A673 (cell line): ENCODE results near the gene SNRNP70. TPM values are rescaled to one million over a fixed set of nuclear protein-coding genes. Genes with fewer than 3 reads are reported as not detected.

Experiments used
- BruUV-seq: library from RNA; stranded (reverse); fragments of 400-500 nt; replicated peaks from 2 replicates; lab custom pipeline; 2021; lab: Mats Ljungman, UMichigan
- CTCF ChIA-PET: fragments of 300-600 bp; sonication (Branson Sonifier 250); formaldehyde crosslinking; loops from one replicate; lab custom pipeline; 2022; ENCODE audit warnings: antibody characterized with exemption; lab: Charles Lee
- POLR2A ChIA-PET: fragments of 300-600 bp; sonication (Branson Sonifier 250); formaldehyde crosslinking; loops from one replicate; lab custom pipeline; 2022; ENCODE audit warnings: antibody characterized with exemption; ENCODE audit not compliant: low non-redundant PET; lab: Charles Lee
- DNase-seq: peaks from one replicate; pipeline ENCODE4 v3.0.0-alpha.2; 2015; ENCODE audit warnings: low spot score
- H3K27ac ChIP-seq: fragments of 200-600 bp; sonication (generic); 2 replicates; pipeline ENCODE4 v1.5.1; 2016; ENCODE audit warnings: mixed run types, low read depth, mild to moderate bottlenecking, mixed read lengths, antibody characterized with exemption, low read length; ENCODE audit not compliant: poor library complexity, severe bottlenecking
- H3K27me3 ChIP-seq: fragments of 200-600 bp; sonication (generic); replicated peaks from 2 replicates; pipeline ENCODE4 v1.6.1; 2017; ENCODE audit warnings: mixed run types, low read depth, mild to moderate bottlenecking, mixed read lengths, antibody characterized with exemption, low read length; ENCODE audit not compliant: insufficient read depth, poor library complexity
- H3K36me3 ChIP-seq: fragments of 200-600 bp; sonication (generic); 2 replicates; pipeline ENCODE4 v1.6.1; 2016; ENCODE audit warnings: mixed run types, mild to moderate bottlenecking, mixed read lengths, antibody characterized with exemption, low read length; ENCODE audit not compliant: insufficient read depth, poor library complexity, severe bottlenecking
- H3K4me1 ChIP-seq: fragments of 200-600 bp; sonication (generic); 2 replicates; pipeline ENCODE4 v1.6.1; 2017; ENCODE audit warnings: mixed run types, mild to moderate bottlenecking, mixed read lengths, antibody characterized with exemption, low read length; ENCODE audit not compliant: insufficient read depth, poor library complexity, severe bottlenecking
- H3K4me3 ChIP-seq: fragments of 200-600 bp; sonication (generic); 2 replicates; pipeline ENCODE4 v1.5.1; 2016; ENCODE audit warnings: low read depth, mixed run types, mild to moderate bottlenecking, mixed read lengths, low read length; ENCODE audit not compliant: poor library complexity, severe bottlenecking
- H3K9me3 ChIP-seq: fragments of 200-600 bp; sonication (generic); 2 replicates; pipeline ENCODE4 v1.6.1; 2016; ENCODE audit warnings: mixed run types, low read depth, mild to moderate bottlenecking, mixed read lengths, antibody characterized with exemption, low read length; ENCODE audit not compliant: poor library complexity, severe bottlenecking
- CTCF ChIP-seq: fragments of 300-800, 200-600 bp; sonication (generic); conservative IDR thresholded peaks from 2 replicates; pipeline ENCODE4 v1.5.1; 2017; ENCODE audit warnings: low read depth, mild to moderate bottlenecking, antibody characterized with exemption, low read length, moderate library complexity, mixed read lengths
- EZH2 ChIP-seq: fragments of 200-600 bp; sonication (generic); IDR thresholded peaks from 2 replicates; pipeline ENCODE4 v1.6.1; 2017; ENCODE audit warnings: borderline replicate concordance, low read depth, mild to moderate bottlenecking, mixed read lengths, antibody characterized with exemption, low read length; ENCODE audit not compliant: poor library complexity, severe bottlenecking
- intact Hi-C: fragments of 100-400 bp; cut with micrococcal nuclease; formaldehyde crosslinking; loops from one replicate; pipeline ENCODE4 v1.10.0; 2022; ENCODE audit not compliant: unreplicated experiment
- total RNA-seq: library from RNA; stranded (reverse); gene quantifications from 2 replicates; pipeline ENCODE4 v1.2.3, GENCODE V29; 2021

SNRNP70 gene
- total RNA-seq, 1 experiment from 2014 or later, result 295 TPM

- Histone ChIP-seq H3K4me1 (peaks cover 9% of the 10 kb centered on the region), H3K27me3 (no peaks in the 10 kb centered on the region), H3K27ac (no peak overlapping the region), H3K4me3 (no peak overlapping the region), H3K9me3 (no peaks in the 10 kb centered on the region), H3K36me3 (no peaks in the 10 kb centered on the region)
- CTCF ChIA-PET, result interaction anchor here (1.5 kb wide), 1 partner anchor 66 kb away, joined by 4 read pairs; no protein-coding TSS in a partner anchor
- no peak for DNase-seq
- TF ChIP-seq CTCF (no peak), EZH2 (no peak)
- POLR2A ChIA-PET, result no interaction called here
- no TSS peak for BruUV-seq
- intact Hi-C loops, result no loop called here
Observed at GRCh38 chr19:49065905-49066512, 19.2 kb upstream of the SNRNP70 start.

- Histone ChIP-seq H3K4me1 (peaks cover 14% of the 10 kb centered on the region), H3K4me3 (no peak overlapping the region), H3K27ac (no peak overlapping the region), H3K36me3 (no peaks in the 10 kb centered on the region), H3K9me3 (no peaks in the 10 kb centered on the region), H3K27me3 (peaks cover 10% of the 10 kb centered on the region)
- POLR2A ChIA-PET, result no interaction called here
- no peak for DNase-seq
- BruUV-seq, result no TSS peak
- intact Hi-C loops, result no loop called here
- CTCF ChIA-PET, result interaction anchor here (0.6 to 0.9 kb wide), 3 partner anchors 20 to 71 kb away, joined by 3 to 5 read pairs (median 3); no protein-coding TSS in a partner anchor
- TF ChIP-seq EZH2 (no peak), CTCF (no peak)
Observed at GRCh38 chr19:49067554-49067953, 17.7 kb upstream of the SNRNP70 start.

GRCh38 chr19:49069026-49069425 is 16.2 kb upstream of the SNRNP70 start:
- Histone ChIP-seq H3K27me3 (peaks cover 24% of the 10 kb centered on the region), H3K4me1 (peaks cover 14% of the 10 kb centered on the region), H3K36me3 (no peaks in the 10 kb centered on the region), H3K9me3 (no peaks in the 10 kb centered on the region), H3K27ac (no peak overlapping the region), H3K4me3 (no peak overlapping the region)
- ChIA-PET CTCF (interaction anchor here (0.5 to 1.0 kb wide), 2 partner anchors 70 to 1084 kb away, joined by 4 to 5 read pairs; no protein-coding TSS in a partner anchor), POLR2A (no interaction called here)
- no TSS peak for BruUV-seq
- DNase-seq, result no peak
- intact Hi-C loops, result no loop called here
- no peak for TF ChIP-seq EZH2
- no peak for TF ChIP-seq CTCF
